GM12874 (cell line): Measurements from ENCODE around the gene TBC1D4.

Experiments
- TF ChIP-seq, protein P1 (sequence below): IDR thresholded peaks from 2 replicates; pipeline ENCODE4 v1.5.1; 2011; ENCODE audit warnings: low read depth, mild to moderate bottlenecking, control low read depth, low read length, moderate library complexity; ENCODE audit not compliant: insufficient read depth

Gene TBC1D4

DNA sequence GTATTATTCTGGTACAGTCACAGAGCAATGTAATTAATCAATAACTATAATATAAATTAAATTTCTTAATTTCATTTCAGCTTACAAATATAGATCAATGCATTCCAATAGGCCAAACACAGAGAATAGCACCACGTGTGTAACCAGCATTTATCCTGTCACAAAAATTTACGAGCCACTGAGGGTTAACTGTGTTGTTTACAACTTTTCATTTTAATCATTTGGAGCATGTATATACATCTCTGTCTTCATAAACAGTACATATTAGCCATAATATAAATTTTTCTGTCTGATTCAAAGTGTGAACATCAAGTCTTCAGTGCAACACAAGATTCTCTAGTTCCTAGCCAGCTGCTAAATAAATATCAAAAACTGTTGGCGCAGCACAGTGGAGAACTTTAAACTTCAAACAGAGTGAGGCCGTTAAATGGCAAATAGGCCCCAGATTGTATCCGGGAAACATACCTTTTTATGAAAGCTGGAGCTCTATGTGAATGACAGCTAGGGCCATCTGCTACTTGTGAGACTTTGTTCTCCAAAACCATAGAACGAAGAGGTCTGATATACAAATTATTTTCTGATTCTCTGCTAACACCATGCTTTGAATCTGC is 105.1 kb downstream of the TBC1D4 start:
- TF ChIP-seq, protein P1, sequence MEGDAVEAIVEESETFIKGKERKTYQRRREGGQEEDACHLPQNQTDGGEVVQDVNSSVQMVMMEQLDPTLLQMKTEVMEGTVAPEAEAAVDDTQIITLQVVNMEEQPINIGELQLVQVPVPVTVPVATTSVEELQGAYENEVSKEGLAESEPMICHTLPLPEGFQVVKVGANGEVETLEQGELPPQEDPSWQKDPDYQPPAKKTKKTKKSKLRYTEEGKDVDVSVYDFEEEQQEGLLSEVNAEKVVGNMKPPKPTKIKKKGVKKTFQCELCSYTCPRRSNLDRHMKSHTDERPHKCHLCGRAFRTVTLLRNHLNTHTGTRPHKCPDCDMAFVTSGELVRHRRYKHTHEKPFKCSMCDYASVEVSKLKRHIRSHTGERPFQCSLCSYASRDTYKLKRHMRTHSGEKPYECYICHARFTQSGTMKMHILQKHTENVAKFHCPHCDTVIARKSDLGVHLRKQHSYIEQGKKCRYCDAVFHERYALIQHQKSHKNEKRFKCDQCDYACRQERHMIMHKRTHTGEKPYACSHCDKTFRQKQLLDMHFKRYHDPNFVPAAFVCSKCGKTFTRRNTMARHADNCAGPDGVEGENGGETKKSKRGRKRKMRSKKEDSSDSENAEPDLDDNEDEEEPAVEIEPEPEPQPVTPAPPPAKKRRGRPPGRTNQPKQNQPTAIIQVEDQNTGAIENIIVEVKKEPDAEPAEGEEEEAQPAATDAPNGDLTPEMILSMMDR, result no peak

DNA sequence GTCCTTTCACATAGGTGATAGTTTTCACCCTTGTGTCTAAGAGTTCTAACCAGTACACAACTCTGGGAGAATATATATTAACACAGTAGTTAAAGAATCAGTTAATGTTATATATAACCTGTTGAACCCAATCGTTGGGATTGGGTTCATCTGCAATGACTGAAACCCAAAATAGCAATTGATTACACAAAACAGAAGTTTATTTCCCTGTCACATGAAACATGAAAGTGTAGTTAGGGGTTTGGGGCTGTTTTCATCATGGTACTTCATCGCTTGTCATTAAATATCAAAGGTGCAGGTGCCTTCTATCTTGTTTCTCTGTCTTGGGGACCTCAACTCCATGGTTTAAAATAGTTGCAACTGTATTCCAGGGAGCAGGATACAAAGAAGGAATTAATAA is 106.6 kb downstream of the TBC1D4 start:
- TF ChIP-seq, protein P1, result no peak

DNA sequence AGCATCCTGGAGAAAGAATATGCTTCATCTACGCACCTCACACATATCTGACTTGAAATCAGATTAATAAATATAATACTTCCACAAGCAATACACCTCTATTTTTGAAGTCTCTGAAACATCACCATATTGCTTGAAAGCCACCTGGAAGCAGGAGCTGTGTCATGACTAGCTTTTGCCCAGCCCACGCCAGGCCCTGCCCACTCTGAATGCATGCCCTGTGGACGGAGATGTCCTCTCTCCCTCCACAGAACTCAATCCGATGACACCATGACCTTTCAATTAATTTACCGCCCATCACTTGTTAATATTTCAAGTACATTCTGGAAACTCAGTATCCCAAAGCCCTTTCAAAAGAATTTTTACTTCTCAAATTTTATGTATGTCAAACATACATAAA is 108.0 kb downstream of the TBC1D4 start:
- TF ChIP-seq, protein P1, result no peak

DNA sequence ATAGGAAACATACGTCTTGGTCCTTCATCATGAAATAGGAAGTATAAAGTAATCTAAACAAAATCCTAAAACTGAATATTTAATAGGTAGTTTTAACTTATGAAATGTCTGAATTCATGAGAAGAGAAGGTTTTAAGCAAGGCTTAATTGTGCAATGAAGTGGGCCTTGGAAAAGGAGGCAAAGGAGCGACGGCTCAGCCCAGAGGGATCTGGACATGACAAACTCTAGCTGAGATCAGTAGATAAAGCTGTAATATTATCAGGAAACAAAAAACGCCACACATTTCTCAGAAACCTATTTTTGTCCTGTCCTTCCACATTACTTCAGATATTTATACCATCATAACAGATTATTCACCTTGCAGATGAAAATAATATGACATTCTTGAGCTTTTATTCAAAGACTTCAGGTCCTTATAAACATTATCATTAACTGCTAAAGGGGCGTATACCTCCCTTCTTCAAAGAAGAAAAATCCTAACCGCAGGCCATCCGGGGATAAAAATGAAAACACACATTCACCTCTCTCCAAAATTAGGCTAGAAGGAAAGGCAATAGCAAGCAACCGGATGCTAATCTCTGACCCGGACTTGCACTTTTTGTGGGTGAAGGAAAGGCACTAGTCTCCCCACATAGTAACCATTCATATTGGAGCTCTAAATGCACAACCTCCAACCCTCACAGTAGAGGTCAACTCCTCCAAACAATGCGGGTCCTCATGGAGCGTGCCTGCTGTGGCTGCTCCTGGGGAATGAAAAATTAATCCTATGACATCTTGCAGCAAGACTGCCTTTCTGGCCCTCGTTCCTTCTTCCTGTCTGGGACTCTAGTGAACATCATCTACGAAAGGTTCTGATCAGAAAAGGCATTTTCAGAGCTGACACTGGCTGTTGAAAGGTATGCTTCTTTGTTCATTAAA is 108.8 kb downstream of the TBC1D4 start:
- TF ChIP-seq, protein P1, result no peak

DNA sequence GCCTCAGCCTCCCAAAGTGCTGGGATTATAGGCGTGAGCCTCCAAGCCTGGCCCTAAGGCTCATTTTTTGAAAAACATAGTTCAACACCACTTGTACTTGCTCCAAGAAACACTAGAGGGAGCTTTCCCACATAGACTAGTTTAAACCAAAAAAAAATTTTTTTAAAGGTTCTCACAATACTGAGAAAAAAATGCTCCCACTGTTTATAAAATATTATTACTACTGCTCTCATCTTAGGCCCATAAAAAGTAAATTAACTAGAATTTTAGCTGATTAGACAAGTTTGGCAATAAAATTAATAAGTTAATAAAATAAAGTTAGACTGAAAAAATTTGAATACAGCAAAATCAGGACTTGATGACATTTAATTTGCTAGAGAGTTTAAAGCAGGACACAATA is 109.5 kb downstream of the TBC1D4 start:
- TF ChIP-seq, protein P1, result peak; percentile 55

DNA sequence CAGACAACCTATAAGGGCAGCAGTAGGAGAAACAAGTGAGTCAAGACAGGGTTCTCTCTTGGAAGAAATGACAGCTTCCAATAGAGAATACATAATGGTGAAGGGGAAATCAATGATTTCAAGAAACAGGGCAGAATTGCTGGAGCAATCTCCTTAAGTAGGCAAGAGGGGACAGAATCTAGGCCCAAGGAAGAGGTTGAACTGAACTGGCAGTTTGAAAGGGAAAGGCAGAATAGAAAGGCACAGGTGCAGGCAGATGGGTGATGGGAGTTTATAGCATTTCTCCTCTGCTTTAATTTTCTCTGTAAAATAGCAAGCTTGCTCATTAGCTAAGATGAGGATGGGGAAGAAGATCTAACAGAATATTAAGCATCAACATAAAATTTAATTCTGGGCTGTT is 110.8 kb downstream of the TBC1D4 start:
- TF ChIP-seq, protein P1, result no peak

DNA sequence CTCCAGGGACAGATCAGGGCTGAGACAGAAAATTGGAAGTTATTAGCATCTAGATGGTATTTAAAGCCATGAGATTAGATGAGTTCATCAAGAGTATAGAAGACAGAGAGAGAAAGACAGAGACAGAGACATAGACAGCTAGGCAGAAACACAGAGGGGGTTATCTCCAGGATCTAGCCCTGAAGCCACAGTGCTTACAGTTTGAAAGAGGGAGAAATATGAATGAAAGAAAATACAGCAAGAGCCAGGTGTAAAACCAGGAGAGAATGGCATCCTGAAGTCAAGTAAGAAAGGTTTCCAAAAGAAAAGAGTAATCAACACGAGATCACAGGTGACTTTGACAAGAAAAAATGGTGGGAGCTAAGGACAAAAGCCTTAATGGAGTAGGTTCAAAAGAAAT is 111.2 kb downstream of the TBC1D4 start:
- TF ChIP-seq, protein P1, result no peak
